Astrocyte (in vitro differentiated cells and primary cell): ENCODE data around the gene TRIM41. TPM values are rescaled to one million over a fixed set of nuclear protein-coding genes. Genes with fewer than 3 reads are reported as not detected.

ENCODE experiments used
- DNase-seq: peaks from one replicate; pipeline ENCODE4 v3.0.0-alpha.2; 2010; ENCODE audit warnings: low read depth
- FAIRE-seq: peaks from 2 replicates; lab custom pipeline; 2011; peaks lifted over from hg19 to GRCh38; lab: Jason Lieb, UNC
- H2AFZ ChIP-seq: 2 replicates; pipeline ENCODE4 v1.6.0; 2012; ENCODE audit warnings: low read depth, low read length, inconsistent platforms
- H3K27ac ChIP-seq: 2 replicates; pipeline ENCODE4 v1.5.1; 2011; ENCODE audit warnings: low read depth, low read length, inconsistent platforms
- H3K27me3 ChIP-seq: 2 replicates; pipeline ENCODE4 v1.6.0; 2011; ENCODE audit warnings: low read length, inconsistent platforms; ENCODE audit not compliant: insufficient read depth
- H3K36me3 ChIP-seq: 2 replicates; pipeline ENCODE4 v1.5.1; 2011; ENCODE audit warnings: low read length, inconsistent platforms; ENCODE audit not compliant: insufficient read depth
- H3K4me1 ChIP-seq: 2 replicates; pipeline ENCODE4 v1.5.1; 2011; ENCODE audit warnings: low read length, inconsistent platforms; ENCODE audit not compliant: insufficient read depth
- H3K4me2 ChIP-seq: 2 replicates; pipeline ENCODE4 v1.6.0; 2012; ENCODE audit warnings: low read length, inconsistent platforms
- H3K4me3 ChIP-seq: 2 replicates; pipeline ENCODE4 v1.5.1; 2011; ENCODE audit warnings: low read depth, mild to moderate bottlenecking, low read length, inconsistent platforms; ENCODE audit not compliant: insufficient read depth
- H3K79me2 ChIP-seq: 2 replicates; pipeline ENCODE4 v1.6.0; 2012; ENCODE audit warnings: mild to moderate bottlenecking, low read length, inconsistent platforms; ENCODE audit not compliant: insufficient read depth
- H3K9ac ChIP-seq: 2 replicates; pipeline ENCODE4 v1.6.0; 2012; ENCODE audit warnings: mild to moderate bottlenecking, low read length, inconsistent platforms
- H3K9me3 ChIP-seq: 2 replicates; pipeline ENCODE4 v1.5.1; 2012; ENCODE audit warnings: low read depth, mild to moderate bottlenecking, low read length, inconsistent platforms; ENCODE audit not compliant: insufficient read depth
- H4K20me1 ChIP-seq: 2 replicates; pipeline ENCODE4 v1.6.0; 2012; ENCODE audit warnings: low read length, inconsistent platforms; ENCODE audit not compliant: insufficient read depth
- H3K27ac Mint-ChIP-seq: one replicate; pipeline ENCODE4 v1.8.0; 2021; ENCODE audit warnings: mild to moderate bottlenecking, mixed read lengths; ENCODE audit not compliant: unreplicated experiment
- H3K27me3 Mint-ChIP-seq: one replicate; pipeline ENCODE4 v1.8.0; 2021; ENCODE audit warnings: low read depth, mixed read lengths; ENCODE audit not compliant: unreplicated experiment
- H3K36me3 Mint-ChIP-seq: one replicate; pipeline ENCODE4 v1.8.0; 2021; ENCODE audit warnings: low read depth, mixed read lengths; ENCODE audit not compliant: unreplicated experiment
- H3K4me1 Mint-ChIP-seq: one replicate; pipeline ENCODE4 v1.8.0; 2021; ENCODE audit warnings: low read depth, mixed read lengths; ENCODE audit not compliant: unreplicated experiment
- H3K4me3 Mint-ChIP-seq: one replicate; pipeline ENCODE4 v1.8.0; 2021; ENCODE audit warnings: mild to moderate bottlenecking, moderate library complexity, mixed read lengths; ENCODE audit not compliant: unreplicated experiment
- H3K9me3 Mint-ChIP-seq: one replicate; pipeline ENCODE4 v1.8.0; 2021; ENCODE audit warnings: mild to moderate bottlenecking, mixed read lengths; ENCODE audit not compliant: unreplicated experiment
- CTCF ChIP-seq: IDR thresholded peaks from 2 replicates; pipeline ENCODE4 v1.5.1; 2011; ENCODE audit warnings: low read depth, mild to moderate bottlenecking, inconsistent platforms, low read length, moderate library complexity; ENCODE audit not compliant: insufficient read depth
- EZH2 ChIP-seq: IDR thresholded peaks from 2 replicates; pipeline ENCODE4 v1.6.1; 2012; ENCODE audit warnings: mild to moderate bottlenecking, low read length, inconsistent platforms; ENCODE audit not compliant: insufficient read depth
- total RNA-seq: library from RNA; stranded (reverse); gene quantifications from 2 replicates; pipeline ENCODE4 v1.2.1, GENCODE V29; 2021

The TRIM41 gene
- total RNA-seq, 1 donor from 2014 or later, result 20.9 TPM

GRCh38 chr5:181182651-181183050, 40.4 kb upstream of the TRIM41 start:
- H3K9me3 ChIP-seq, result no peaks in the 10 kb centered on the region
- H3K4me1 ChIP-seq, result no peaks in the 10 kb centered on the region
- Mint-ChIP-seq H3K4me3 (no peak overlapping the region), H3K27me3 (no peaks in the 10 kb centered on the region), H3K9me3 (no peaks in the 10 kb centered on the region), H3K36me3 (no peaks in the 10 kb centered on the region), H3K4me1 (peaks cover 2% of the 10 kb centered on the region), H3K27ac (no peak overlapping the region)
- H4K20me1 ChIP-seq, result no peaks in the 10 kb centered on the region
- H3K4me3 ChIP-seq, result no peak overlapping the region
- no peak for DNase-seq
- H3K27me3 ChIP-seq, result peaks cover 3% of the 10 kb centered on the region
- TF ChIP-seq CTCF (no peak), EZH2 (no peak)
- no peak overlapping the region for H3K9ac ChIP-seq
- FAIRE-seq, result no peak
- H3K4me2 ChIP-seq, result no peak overlapping the region
- H3K27ac ChIP-seq, result no peak overlapping the region
- H3K36me3 ChIP-seq, result no peaks in the 10 kb centered on the region
- H2AFZ ChIP-seq, result no peak overlapping the region
- no peaks in the 10 kb centered on the region for H3K79me2 ChIP-seq

- H3K4me2 ChIP-seq, result peak overlapping the region; percentile 85
- peak overlapping the region; percentile 88 for H3K4me3 Mint-ChIP-seq
These were observed 38.2 kb upstream of the TRIM41 start for GRCh38 chr5:181184845-181185216.

More at GRCh38 chr5:181184845-181185216, 38.2 kb upstream of the TRIM41 start:
- Mint-ChIP-seq H3K27ac (no peak overlapping the region), H3K9me3 (peaks cover 2% of the 10 kb centered on the region), H3K36me3 (no peaks in the 10 kb centered on the region), H3K4me1 (peaks cover 2% of the 10 kb centered on the region), H3K27me3 (no peaks in the 10 kb centered on the region)
- DNase-seq, result no peak
- no peak overlapping the region for H3K27ac ChIP-seq
- no peak for TF ChIP-seq EZH2
- no peak for TF ChIP-seq CTCF
- no peak for FAIRE-seq
- no peaks in the 10 kb centered on the region for H3K36me3 ChIP-seq
- no peaks in the 10 kb centered on the region for H3K9me3 ChIP-seq
- no peaks in the 10 kb centered on the region for H3K79me2 ChIP-seq
- H3K9ac ChIP-seq, result peak overlapping the region; percentile 64
- H2AFZ ChIP-seq, result no peak overlapping the region
- H3K4me1 ChIP-seq, result peaks cover 4% of the 10 kb centered on the region
- H4K20me1 ChIP-seq, result peaks cover 3% of the 10 kb centered on the region
- peak overlapping the region; percentile 63 for H3K4me3 ChIP-seq
- H3K27me3 ChIP-seq, result peaks cover 3% of the 10 kb centered on the region
